A549 (cell line): ENCODE results near the gene PALLD. TPM values are rescaled to one million over a fixed set of nuclear protein-coding genes. Genes with fewer than 3 reads are reported as not detected.

Source experiments
- ATAC-seq, 2 experiments: fragments of 200-7000 bp in 1 of 2; fragments of >200 bp in 1 of 2; cut with Nextera tagmentation in 1 of 2; cut with Tn5 transposase in 1 of 2; 3 replicates each; pipeline versions ENCODE4 v1.8.0 to v1.9.1; 2018 to 2020; ENCODE audit warnings: mild to moderate bottlenecking in 1 of 2, moderate library complexity in 1 of 2
- CTCF ChIA-PET: fragments of 300-600 bp; sonication (Branson Sonifier 250); formaldehyde crosslinking; extraction: SDS; loops from one replicate; lab custom pipeline; 2021; ENCODE audit warnings: antibody characterized with exemption, inconsistent platforms; lab: Yijun Ruan, JAX
- POLR2A ChIA-PET: fragments of 350-600 bp; formaldehyde crosslinking; extraction: SDS; loops from one replicate; lab custom pipeline; 2021; ENCODE audit warnings: antibody characterized with exemption, inconsistent platforms; lab: Yijun Ruan, JAX
- DNase-seq, 2 experiments: peaks; one replicate each; pipeline versions ENCODE4 v3.0.0 to v3.0.0-alpha.2; 2011 to 2016; ENCODE audit warnings: low read depth in 1 of 2, low spot score in 1 of 2
- FAIRE-seq: peaks from 2 replicates; lab custom pipeline; 2011; peaks lifted over from hg19 to GRCh38; lab: Jason Lieb, UNC
- H3K27ac ChIP-seq, 2 experiments: fragments of >200 bp; sonication (Bioruptor Twin); formaldehyde crosslinking; 3 replicates each; pipeline ENCODE4 v1.5.1; 2016 to 2017
- H3K4me1 ChIP-seq: fragments of >200 bp; sonication (Bioruptor Twin); formaldehyde crosslinking; 3 replicates; pipeline ENCODE4 v1.6.1; 2016
- H3K4me2 ChIP-seq: fragments of >200 bp; sonication (Bioruptor Twin); formaldehyde crosslinking; 3 replicates; pipeline ENCODE4 v1.6.1; 2016
- H3K4me3 ChIP-seq: fragments of >200 bp; sonication (Bioruptor Twin); formaldehyde crosslinking; 3 replicates; pipeline ENCODE4 v1.5.1; 2016
- H3K9me3 ChIP-seq: fragments of >200 bp; sonication (Bioruptor Twin); formaldehyde crosslinking; 3 replicates; pipeline ENCODE4 v1.6.1; 2016
- CEBPB ChIP-seq, 2 experiments: fragments of >200 bp in 1 of 2; sonication (Bioruptor Twin) in 1 of 2; formaldehyde crosslinking in 1 of 2; IDR thresholded peaks; 2 replicates each; pipeline ENCODE4 v1.6.1; 2012 to 2016
- CHD2 ChIP-seq: fragments of 150-350 bp; IDR thresholded peaks from 2 replicates; pipeline ENCODE4 v1.6.1; 2014; ENCODE audit warnings: low read length; ENCODE audit not compliant: partially characterized antibody
- CTCF ChIP-seq: fragments of >200 bp; sonication (Bioruptor Twin); formaldehyde crosslinking; IDR thresholded peaks from 3 replicates; pipeline ENCODE4 v1.5.1; 2016
- E2F6 ChIP-seq: IDR thresholded peaks from 2 replicates; pipeline ENCODE4 v1.6.1; 2012; ENCODE audit warnings: low read depth, borderline replicate concordance
- ESRRA ChIP-seq: fragments of 150-350 bp; IDR thresholded peaks from 2 replicates; pipeline ENCODE4 v1.6.1; 2014; ENCODE audit warnings: mild to moderate bottlenecking, low read length, borderline replicate concordance
- FOSB ChIP-seq: fragments of 250-450 bp; sonication (Bioruptor Pico); IDR thresholded peaks from 2 replicates; pipeline ENCODE4 v1.5.0; 2020; ENCODE audit warnings: mild to moderate bottlenecking, moderate library complexity
- FOSL2 ChIP-seq, 2 experiments: fragments of 450-650 bp in 1 of 2; fragments of >200 bp in 1 of 2; sonication (Bioruptor Twin) in 1 of 2; formaldehyde crosslinking; IDR thresholded peaks; 2 replicates each; pipeline versions ENCODE4 v1.5.0 to v1.6.1; 2016 to 2020; ENCODE audit warnings: mild to moderate bottlenecking in 1 of 2, moderate library complexity in 1 of 2
- GATA3 ChIP-seq: IDR thresholded peaks from 2 replicates; pipeline ENCODE4 v1.6.1; 2012; ENCODE audit warnings: borderline replicate concordance
- HES2 ChIP-seq: fragments of >200 bp; sonication (Bioruptor Twin); formaldehyde crosslinking; IDR thresholded peaks from 2 replicates; pipeline ENCODE4 v1.6.1; 2016
- HEYL ChIP-seq: fragments of 250-450 bp; sonication (Bioruptor Pico); IDR thresholded peaks from 2 replicates; pipeline ENCODE4 v1.8.0; 2021; ENCODE audit warnings: mild to moderate bottlenecking, moderate library complexity
- HOXA7 ChIP-seq: fragments of 250-450 bp; sonication (Bioruptor Pico); IDR thresholded peaks from 2 replicates; pipeline ENCODE4 v1.5.0; 2020; ENCODE audit warnings: mild to moderate bottlenecking, moderate library complexity
- JUN ChIP-seq, 2 experiments: fragments of >200 bp; sonication (Bioruptor Twin); formaldehyde crosslinking; IDR thresholded peaks; 2 replicates in 1 of 2; 3 replicates in 1 of 2; pipeline ENCODE4 v1.6.1; 2016 to 2017
- JUNB ChIP-seq: fragments of >200 bp; sonication (Bioruptor Twin); formaldehyde crosslinking; IDR thresholded peaks from 2 replicates; pipeline ENCODE4 v1.6.1; 2016
- KDM5A ChIP-seq: fragments of 200-600 bp; sonication (generic); IDR thresholded peaks from 2 replicates; pipeline ENCODE4 v1.6.1; 2016; ENCODE audit warnings: antibody characterized with exemption, mild to moderate bottlenecking
- NPAS2 ChIP-seq: fragments of 250-450 bp; sonication (Bioruptor Pico); IDR thresholded peaks from 2 replicates; pipeline ENCODE4 v1.8.0; 2022; ENCODE audit warnings: mild to moderate bottlenecking, moderate library complexity, borderline replicate concordance
- NR3C1 ChIP-seq: fragments of >200 bp; sonication (Bioruptor Twin); formaldehyde crosslinking; IDR thresholded peaks from 3 replicates; pipeline ENCODE4 v1.6.1; 2017
- PHF8 ChIP-seq: fragments of 200-600 bp; sonication (generic); IDR thresholded peaks from 2 replicates; pipeline ENCODE4 v1.6.1; 2016; ENCODE audit warnings: low read depth, mild to moderate bottlenecking, antibody characterized with exemption, moderate library complexity, borderline replicate concordance
- POLR2A ChIP-seq: IDR thresholded peaks from 2 replicates; pipeline ENCODE4 v1.6.1; 2012; ENCODE audit warnings: mild to moderate bottlenecking, low read length
- RCOR1 ChIP-seq: fragments of 150-350 bp; IDR thresholded peaks from 2 replicates; pipeline ENCODE4 v1.6.1; 2014; ENCODE audit warnings: antibody characterized with exemption, low read length, low read depth
- RFX5 ChIP-seq: fragments of 450-650 bp; IDR thresholded peaks from 2 replicates; pipeline ENCODE4 v1.7.1; 2014; ENCODE audit warnings: antibody characterized with exemption, mild to moderate bottlenecking, moderate library complexity
- SREBF2 ChIP-seq: fragments of 450-650 bp; IDR thresholded peaks from 2 replicates; pipeline ENCODE4 v1.6.1; 2014; ENCODE audit warnings: mild to moderate bottlenecking, moderate library complexity
- TFCP2L1 ChIP-seq: fragments of 250-450 bp; sonication (Bioruptor Pico); IDR thresholded peaks from 2 replicates; pipeline ENCODE4 v1.5.0; 2021; ENCODE audit warnings: mild to moderate bottlenecking
- ZC3H11A ChIP-seq: fragments of 450-650 bp; IDR thresholded peaks from 2 replicates; pipeline ENCODE4 v1.6.1; 2014; ENCODE audit warnings: antibody characterized with exemption, mild to moderate bottlenecking
- WGBS: methylation state at CpG from one replicate; pipeline ENCODE4 v1.1.6; 2017; ENCODE audit errors: missing lambda C conversion rate; 5-methylcytosine and 5-hydroxymethylcytosine counted together
- polyA plus RNA-seq, 4 experiments: library from polyadenylated mRNA; depleted of rRNA in 3 of 4; stranded (reverse); fragments of >200 nt; fragmentation: RNase III in 1 of 4; extraction: RNeasy Plus Mini Kit Qiagen cat#74134 plus additional on column Dnase treatment in 1 of 4; gene quantifications; 2 replicates in 3 of 4; 3 replicates in 1 of 4; pipeline ENCODE4 v1.2.3, GENCODE V29; 2011 to 2017
- TF ChIP-seq, protein P1 (sequence below): fragments of 450-650 bp; IDR thresholded peaks from 2 replicates; pipeline ENCODE4 v1.6.1; 2014; ENCODE audit warnings: antibody characterized with exemption
- TF ChIP-seq, protein P2 (sequence below): fragments of 250-450 bp; sonication (Bioruptor Pico); IDR thresholded peaks from 2 replicates; pipeline ENCODE4 v1.5.0; 2020; ENCODE audit warnings: low read depth, mild to moderate bottlenecking, moderate library complexity
- TF ChIP-seq, protein P3 (sequence below): fragments of >200 bp; sonication (Bioruptor Twin); formaldehyde crosslinking; IDR thresholded peaks from 3 replicates; pipeline ENCODE4 v1.6.1; 2016

Gene PALLD
- polyA plus RNA-seq, 2 of the 4 experiments (the other 2 are of a cell fraction) = 88.8 to 113 TPM

DNA sequence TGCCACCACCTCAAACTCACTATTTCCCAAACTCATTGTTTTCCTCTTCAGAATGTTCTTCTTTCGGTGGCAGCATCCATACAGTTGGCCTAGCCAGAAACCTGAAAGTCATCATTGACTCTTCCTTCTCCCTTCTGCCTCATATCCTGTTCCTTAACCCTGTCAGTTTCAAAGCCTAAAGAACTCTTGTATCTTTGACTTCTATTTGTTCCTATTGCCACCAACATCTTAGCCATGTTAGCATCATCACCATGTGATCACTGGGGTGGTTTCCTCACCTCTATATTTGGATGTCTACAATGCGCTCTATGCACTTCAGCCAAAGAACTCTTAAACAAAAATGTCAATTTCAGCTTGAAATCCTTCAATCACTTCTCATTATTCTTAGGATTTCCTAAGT is 45.5 kb upstream of the PALLD start:
- no peak for FAIRE-seq
- peak; percentile 39 to 73; a peak in 4 of 6 replicates for ATAC-seq
- Histone ChIP-seq H3K4me2 (peak overlapping the region; percentile 67), H3K4me1 (peaks cover 43% of the 10 kb centered on the region), H3K9me3 (no peaks in the 10 kb centered on the region), H3K4me3 (no peak overlapping the region), H3K27ac (peak overlapping the region; percentile 60 to 84)
- CTCF ChIA-PET = interaction anchor here (1.6 kb wide), 1 partner anchor 75 kb away, joined by 3 read pairs; no protein-coding TSS in a partner anchor
- TF ChIP-seq, protein P1, sequence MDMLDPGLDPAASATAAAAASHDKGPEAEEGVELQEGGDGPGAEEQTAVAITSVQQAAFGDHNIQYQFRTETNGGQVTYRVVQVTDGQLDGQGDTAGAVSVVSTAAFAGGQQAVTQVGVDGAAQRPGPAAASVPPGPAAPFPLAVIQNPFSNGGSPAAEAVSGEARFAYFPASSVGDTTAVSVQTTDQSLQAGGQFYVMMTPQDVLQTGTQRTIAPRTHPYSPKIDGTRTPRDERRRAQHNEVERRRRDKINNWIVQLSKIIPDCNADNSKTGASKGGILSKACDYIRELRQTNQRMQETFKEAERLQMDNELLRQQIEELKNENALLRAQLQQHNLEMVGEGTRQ = no peak
- TF ChIP-seq SREBF2 (no peak), JUN (IDR thresholded peaks at IDR 0.05) (no peak), HOXA7 (no peak), POLR2A (no peak), RCOR1 (no peak), JUNB (no peak), FOSL2 (IDR thresholded peaks at IDR 0.05) (no peak), FOSL2 (CRISPR knock-in tag; IDR thresholded peaks at IDR 0.05) (no peak), CTCF (no peak), TFCP2L1 (CRISPR knock-in tag) (no peak), PHF8 (no peak), E2F6 (no peak), NPAS2 (no peak), NR3C1 (no peak), RFX5 (no peak), ZC3H11A (no peak), HES2 (no peak), CHD2 (no peak)
- TF ChIP-seq, protein P2, sequence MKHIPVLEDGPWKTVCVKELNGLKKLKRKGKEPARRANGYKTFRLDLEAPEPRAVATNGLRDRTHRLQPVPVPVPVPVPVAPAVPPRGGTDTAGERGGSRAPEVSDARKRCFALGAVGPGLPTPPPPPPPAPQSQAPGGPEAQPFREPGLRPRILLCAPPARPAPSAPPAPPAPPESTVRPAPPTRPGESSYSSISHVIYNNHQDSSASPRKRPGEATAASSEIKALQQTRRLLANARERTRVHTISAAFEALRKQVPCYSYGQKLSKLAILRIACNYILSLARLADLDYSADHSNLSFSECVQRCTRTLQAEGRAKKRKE (CRISPR knock-in tag) = no peak
- TF ChIP-seq, protein P3, sequence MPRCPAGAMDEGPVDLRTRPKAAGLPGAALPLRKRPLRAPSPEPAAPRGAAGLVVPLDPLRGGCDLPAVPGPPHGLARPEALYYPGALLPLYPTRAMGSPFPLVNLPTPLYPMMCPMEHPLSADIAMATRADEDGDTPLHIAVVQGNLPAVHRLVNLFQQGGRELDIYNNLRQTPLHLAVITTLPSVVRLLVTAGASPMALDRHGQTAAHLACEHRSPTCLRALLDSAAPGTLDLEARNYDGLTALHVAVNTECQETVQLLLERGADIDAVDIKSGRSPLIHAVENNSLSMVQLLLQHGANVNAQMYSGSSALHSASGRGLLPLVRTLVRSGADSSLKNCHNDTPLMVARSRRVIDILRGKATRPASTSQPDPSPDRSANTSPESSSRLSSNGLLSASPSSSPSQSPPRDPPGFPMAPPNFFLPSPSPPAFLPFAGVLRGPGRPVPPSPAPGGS = no peak
- DNase-seq = peak in 1 of 2 experiments; percentile 9
- POLR2A ChIA-PET = interaction anchor here (1.2 to 1.3 kb wide), 2 partner anchors 11 to 29 kb away, joined by 4 to 11 read pairs; partner anchors contain the start of gene DDX60L
- WGBS = 49% methylated on average over 2 of the region's 2 CpGs

GRCh38 chr4:168451744-168452390 is 45.0 kb upstream of the PALLD start:
- Histone ChIP-seq H3K4me1 (peaks cover 43% of the 10 kb centered on the region), H3K9me3 (no peaks in the 10 kb centered on the region), H3K4me3 (no peak overlapping the region), H3K4me2 (peak overlapping the region; percentile 67), H3K27ac (peak overlapping the region; percentile 60 to 84)
- FAIRE-seq (no peak), DNase-seq (peak in 1 of 2 experiments; percentile 81), ATAC-seq (peak; percentile 92 to 97)
- ChIA-PET CTCF (interaction anchor here (1.6 kb wide), 1 partner anchor 76 kb away, joined by 3 read pairs; no protein-coding TSS in a partner anchor), POLR2A (interaction anchor here (1.2 to 1.3 kb wide), 2 partner anchors 12 to 28 kb away, joined by 4 to 11 read pairs; partner anchors contain the start of gene DDX60L)
- 0% methylated on average over 1 of the region's 1 CpG for WGBS
- TF ChIP-seq, protein P1 = no peak
- TF ChIP-seq HOXA7 = no peak
- no peak for TF ChIP-seq POLR2A
- TF ChIP-seq, protein P2 (CRISPR knock-in tag) = no peak
- TF ChIP-seq HEYL (CRISPR knock-in tag) = no peak
- no peak for TF ChIP-seq E2F6
- no peak for TF ChIP-seq HES2
- no peak for TF ChIP-seq ESRRA
- TF ChIP-seq GATA3 = peak; percentile 64; the same call in 1 of the 2 replicates
- no peak for TF ChIP-seq NR3C1
- TF ChIP-seq CEBPB (IDR thresholded peaks at IDR 0.05) = 0 out of 4 replicates have a peak, but pooled peaks of 1 of the 2 experiments have one; percentile 7
- no peak for TF ChIP-seq FOSB
- TF ChIP-seq FOSL2 (IDR thresholded peaks at IDR 0.05) = peak; percentile 87
- TF ChIP-seq FOSL2 (CRISPR knock-in tag; IDR thresholded peaks at IDR 0.05) = peak; percentile 97
- no peak for TF ChIP-seq ZC3H11A
- no peak for TF ChIP-seq KDM5A
